AG09319 (cell line): ENCODE data around the gene KIAA1328.

Experiments
- DNase-seq: peaks from one replicate; pipeline ENCODE4 v3.0.0-alpha.2; 2010; ENCODE audit warnings: low read depth; ENCODE audit errors: extremely low read depth
- TF ChIP-seq, protein P1 (sequence below): IDR thresholded peaks from 2 replicates; pipeline ENCODE4 v1.5.1; 2011; ENCODE audit warnings: low read depth, mild to moderate bottlenecking, inconsistent platforms, low read length, moderate library complexity

The KIAA1328 gene

GRCh38 chr18:37175727-37176620, 347.0 kb downstream of the KIAA1328 start:
- no peak for DNase-seq
- TF ChIP-seq, protein P1, sequence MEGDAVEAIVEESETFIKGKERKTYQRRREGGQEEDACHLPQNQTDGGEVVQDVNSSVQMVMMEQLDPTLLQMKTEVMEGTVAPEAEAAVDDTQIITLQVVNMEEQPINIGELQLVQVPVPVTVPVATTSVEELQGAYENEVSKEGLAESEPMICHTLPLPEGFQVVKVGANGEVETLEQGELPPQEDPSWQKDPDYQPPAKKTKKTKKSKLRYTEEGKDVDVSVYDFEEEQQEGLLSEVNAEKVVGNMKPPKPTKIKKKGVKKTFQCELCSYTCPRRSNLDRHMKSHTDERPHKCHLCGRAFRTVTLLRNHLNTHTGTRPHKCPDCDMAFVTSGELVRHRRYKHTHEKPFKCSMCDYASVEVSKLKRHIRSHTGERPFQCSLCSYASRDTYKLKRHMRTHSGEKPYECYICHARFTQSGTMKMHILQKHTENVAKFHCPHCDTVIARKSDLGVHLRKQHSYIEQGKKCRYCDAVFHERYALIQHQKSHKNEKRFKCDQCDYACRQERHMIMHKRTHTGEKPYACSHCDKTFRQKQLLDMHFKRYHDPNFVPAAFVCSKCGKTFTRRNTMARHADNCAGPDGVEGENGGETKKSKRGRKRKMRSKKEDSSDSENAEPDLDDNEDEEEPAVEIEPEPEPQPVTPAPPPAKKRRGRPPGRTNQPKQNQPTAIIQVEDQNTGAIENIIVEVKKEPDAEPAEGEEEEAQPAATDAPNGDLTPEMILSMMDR, result no peak

- no peak for DNase-seq
- TF ChIP-seq, protein P1, result no peak
These were observed 347.7 kb downstream of the KIAA1328 start for GRCh38 chr18:37176621-37176934.

- TF ChIP-seq, protein P1, result no peak
- DNase-seq, result no peak
These were observed 350.5 kb downstream of the KIAA1328 start for GRCh38 chr18:37179384-37179783.

- DNase-seq, result no peak
- TF ChIP-seq, protein P1, result no peak
These were observed 351.2 kb downstream of the KIAA1328 start for GRCh38 chr18:37180086-37180485.

- TF ChIP-seq, protein P1, result no peak
- no peak for DNase-seq
These were observed 353.6 kb downstream of the KIAA1328 start for GRCh38 chr18:37182340-37183135.

DNA sequence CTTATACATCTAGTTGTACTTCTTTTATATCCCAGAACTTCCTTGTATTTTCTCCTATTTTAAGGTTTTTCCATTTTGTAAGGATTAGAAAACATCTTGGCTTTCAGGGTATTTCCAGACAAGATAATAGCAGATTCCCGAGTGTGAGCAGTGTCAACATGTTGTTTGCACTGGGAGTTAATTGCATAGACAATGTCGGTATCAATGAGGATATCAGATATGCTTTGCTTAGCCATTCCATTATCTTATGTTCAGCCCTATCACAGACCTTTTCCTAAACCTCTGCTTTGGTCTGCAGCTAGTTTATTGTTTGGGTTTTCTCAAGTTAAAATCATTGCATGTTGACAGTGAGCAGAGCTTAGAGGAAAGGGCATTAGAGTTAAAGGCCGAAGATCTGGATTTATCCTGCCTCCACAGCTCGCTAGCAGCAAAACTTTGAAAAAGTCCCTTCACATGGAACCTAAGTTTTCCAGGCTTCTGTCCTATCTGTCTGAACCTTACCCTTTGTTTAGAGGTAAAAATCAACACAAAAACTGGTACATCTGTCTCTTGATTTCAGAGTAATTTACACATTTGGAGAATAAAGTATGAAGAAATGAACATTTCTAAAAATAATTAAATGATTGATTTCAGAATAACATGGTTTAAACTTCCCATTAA, 355.4 kb downstream of the KIAA1328 start:
- no peak for DNase-seq
- TF ChIP-seq, protein P1, result no peak
